Stimulated activated CD8-positive, alpha-beta memory T cell treated with anti-CD3 and anti-CD28 coated beads, Interleukin-7, amount 100 ng/mL, for 24 hours (primary cell): ENCODE measurements around the gene IQCH.

ENCODE experiments used
- DNase-seq: peaks from one replicate; pipeline ENCODE4 v3.0.0-alpha.2; 2020; ENCODE audit warnings: low read depth

IQCH gene

DNA sequence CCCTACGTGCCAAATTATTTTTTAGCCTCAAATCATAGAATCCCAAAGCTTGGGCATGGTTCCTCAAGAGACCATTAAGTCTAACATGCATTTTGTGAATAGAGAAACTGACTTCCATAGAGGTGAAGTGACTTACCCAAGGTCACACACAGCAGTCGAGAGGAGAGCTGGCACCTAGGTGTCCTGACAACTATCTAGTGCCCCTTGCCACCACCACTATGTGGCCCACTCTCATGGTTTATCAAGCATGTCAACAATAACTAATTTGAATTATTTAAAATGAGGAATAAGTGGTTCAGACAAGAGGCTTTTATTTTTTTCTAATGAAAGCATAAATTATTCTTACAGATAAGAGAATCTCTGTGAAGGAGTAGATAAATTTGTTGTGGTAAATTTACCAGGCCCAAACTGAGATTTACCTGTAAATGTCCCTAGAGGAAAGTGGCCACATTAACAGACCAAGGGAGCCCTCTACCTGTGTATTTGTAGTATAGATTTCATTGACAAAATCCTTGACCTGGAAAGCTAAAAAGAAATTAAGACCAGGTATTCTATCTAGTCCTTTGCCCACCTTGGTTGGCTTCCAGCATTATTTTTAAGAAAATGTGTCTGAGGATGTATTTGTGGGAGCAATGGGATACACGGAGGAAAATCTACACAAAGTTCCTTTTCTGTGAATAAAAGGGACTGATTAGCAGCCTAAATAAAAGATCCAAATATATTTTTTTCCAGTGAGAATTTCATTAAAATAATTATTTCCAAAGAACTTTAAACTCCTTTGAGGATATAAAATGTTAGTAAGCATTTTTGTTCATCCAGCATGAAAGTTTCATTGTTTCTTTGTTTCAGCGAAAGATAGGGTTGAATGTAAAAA, 49.1 kb downstream of the IQCH start:
- no peak for DNase-seq

DNA sequence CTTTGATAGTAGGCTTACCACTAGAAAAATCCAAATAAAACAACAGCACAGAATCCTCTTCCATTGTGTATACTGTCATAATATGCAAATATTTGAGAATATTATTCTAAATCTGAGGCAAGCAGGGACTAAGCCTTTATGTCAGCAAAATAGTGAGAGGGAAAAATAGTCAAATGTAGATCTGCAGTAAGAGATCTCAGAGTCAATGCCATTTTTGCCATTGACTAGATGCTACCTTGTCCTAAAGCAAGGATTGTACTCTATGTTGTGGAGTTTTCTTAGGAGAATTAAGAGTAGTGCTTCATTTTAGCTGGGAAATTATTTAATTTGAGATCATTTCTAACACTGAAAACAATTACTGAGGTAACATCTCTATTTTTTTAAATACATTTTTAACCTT, 50.2 kb downstream of the IQCH start:
- DNase-seq, result no peak

DNA sequence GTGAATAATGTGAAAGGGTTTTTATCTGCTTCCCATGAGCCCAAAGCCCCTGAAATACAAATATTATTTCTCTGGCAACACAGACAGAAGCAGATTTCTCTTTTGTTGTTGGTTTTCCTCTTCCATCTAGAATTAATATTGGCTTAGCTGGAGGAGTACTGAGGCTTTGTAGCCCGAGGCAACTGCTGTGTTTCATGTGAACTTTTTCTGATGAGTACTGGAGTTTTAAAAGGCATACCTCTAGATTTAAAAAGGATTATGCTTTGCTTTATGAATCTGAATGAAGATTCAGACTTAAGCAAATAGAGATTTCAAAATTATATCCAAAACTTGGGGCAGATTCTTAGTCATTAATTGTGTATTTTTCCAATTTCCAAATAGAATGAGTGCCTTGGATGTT, 50.9 kb downstream of the IQCH start:
- no peak for DNase-seq

DNA sequence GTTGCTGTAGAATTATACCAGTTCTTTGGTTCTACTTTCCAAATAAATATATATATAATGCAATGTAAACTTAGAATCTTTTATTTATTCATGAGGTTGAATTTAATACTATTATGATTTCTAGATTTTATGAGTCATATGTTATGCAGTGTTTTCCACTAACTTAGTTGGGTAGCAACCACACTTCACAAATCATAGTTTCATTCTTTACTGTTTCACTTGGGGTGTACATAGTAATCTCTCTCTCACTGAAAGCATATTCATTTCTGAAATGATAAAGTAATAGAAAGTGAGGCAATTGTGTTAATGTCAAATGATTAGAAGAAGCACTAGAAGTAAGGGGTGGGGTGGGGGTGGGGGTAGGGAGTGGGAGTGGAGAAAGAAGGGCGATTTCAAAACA, 52.6 kb downstream of the IQCH start:
- DNase-seq, result no peak

DNA sequence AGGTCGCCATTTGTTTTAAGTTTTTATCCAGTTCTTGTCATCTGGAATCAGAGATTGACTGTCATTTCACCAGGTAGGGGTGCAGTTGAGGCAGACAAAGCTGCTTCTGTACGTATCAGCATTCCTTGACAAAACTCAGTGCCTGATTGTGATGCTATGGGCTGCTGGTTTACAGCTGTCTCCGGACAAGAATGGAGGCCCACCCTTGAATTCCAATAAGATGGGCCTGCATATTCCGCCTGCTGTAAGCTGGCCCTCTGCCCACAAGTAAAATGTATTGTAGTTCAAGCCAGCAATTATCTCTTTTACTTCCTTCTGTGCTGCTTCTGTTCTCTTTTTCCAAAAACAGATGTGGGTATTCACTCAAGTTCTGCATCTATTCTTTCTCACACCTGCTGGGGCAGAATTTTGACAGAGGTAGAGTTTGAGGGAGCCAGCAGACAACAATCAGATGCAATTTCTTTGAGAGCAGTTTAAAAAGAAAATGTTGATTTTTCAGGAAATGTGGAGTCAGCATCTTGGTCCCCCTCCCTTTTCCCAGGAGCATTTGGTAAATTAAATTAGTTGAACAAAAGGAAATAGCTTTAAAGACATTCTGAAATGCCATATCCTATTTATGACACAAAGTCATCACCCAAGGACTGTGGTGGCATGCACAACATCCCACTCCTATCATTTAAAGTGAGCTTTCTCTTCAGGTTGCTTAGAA, 53.5 kb downstream of the IQCH start:
- DNase-seq, result no peak

DNA sequence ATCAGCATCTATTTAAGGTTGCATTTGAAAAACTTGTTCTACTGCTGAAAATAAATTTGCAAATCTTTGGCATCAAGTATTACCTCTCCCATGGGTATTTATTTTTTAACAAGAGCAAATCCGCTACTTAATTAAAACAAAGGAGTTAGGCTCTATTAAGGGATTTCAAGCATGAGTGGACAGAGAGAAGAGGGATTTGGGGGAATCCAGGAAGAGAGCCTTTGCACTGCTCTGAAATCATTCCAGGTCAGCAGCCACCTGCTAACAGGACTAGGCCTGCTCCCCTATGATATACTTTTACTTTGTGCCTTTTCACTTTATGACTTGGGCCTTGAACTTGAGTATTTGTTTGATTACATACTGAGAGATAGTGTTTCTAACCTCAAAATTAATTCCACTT, 57.1 kb downstream of the IQCH start:
- no peak for DNase-seq

DNA sequence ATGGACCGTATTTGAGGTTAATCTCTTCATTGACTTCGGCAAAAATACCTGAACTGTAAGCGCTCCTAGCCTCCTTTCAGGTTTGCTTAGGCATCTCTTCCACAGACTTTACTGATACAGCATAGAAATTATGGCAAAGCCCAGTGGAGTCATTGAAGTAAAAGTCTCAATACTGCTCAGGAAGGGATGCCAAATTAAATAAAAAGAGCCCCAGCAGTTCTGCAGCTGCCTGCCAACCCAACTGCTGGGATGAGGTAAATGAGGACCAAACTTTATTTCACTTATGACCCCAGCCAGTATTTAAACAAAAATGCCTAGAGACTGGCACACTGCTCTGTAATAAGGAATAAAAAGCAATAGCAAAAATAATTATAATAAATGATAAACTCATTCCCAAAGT, 65.4 kb downstream of the IQCH start:
- no peak for DNase-seq

DNA sequence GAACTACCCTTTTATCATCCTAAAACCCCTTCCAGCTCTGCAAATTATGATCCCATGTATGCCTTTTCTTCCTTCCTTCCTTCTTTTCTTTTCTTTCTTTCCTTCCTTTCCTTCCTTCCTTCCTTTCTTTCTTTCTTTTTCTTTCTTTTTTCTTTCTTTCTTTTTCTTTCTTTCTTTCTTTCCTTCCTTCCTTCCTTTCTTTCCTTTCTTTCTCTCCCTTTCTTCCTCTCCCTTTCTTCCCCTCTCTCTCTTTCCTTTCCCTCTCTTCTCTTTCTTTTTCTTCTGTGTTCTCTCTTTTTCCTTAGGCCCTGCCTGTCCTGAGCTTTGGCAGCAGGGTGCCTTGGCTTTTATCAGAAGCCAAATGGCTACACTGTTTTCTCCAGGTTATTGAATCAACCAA, 66.8 kb downstream of the IQCH start:
- no peak for DNase-seq

DNA sequence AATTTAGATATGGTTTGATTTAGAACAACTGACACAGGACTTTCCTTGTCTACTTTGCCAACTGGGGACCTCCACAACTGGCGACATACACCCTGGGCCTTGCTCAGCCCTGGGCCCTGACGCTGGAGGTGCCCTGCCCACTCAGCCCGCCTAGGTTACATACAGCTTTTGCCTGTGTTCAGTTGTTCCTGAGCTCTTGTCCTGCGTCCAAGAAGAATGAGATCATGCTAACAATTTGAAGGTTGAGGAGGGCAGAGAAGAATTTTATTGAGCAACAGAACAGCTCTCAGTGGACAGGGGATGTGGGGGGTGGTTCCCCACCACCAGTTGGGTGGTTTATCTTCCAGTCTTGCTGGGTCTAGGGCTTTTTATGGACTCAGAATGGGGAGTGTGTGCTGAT, 67.9 kb downstream of the IQCH start:
- no peak for DNase-seq

DNA sequence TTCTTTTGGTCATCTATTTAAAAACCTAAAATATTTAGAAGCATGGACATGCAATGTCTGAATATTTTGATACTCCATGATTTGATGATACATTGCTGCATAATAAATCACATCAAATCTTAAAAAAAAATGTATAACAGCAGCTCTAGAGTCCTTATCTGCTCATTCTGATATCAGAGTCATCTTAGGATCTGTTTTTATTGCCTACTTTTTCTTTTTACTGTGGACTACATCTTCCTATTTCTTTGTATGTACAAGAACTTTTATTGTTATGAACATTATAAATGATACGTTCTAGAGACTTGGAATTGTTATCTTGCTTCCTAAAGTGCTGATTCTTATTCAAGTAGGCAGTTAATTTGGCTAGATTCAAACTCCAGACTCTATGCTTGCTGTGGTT, 72.7 kb downstream of the IQCH start:
- DNase-seq, result no peak

DNA sequence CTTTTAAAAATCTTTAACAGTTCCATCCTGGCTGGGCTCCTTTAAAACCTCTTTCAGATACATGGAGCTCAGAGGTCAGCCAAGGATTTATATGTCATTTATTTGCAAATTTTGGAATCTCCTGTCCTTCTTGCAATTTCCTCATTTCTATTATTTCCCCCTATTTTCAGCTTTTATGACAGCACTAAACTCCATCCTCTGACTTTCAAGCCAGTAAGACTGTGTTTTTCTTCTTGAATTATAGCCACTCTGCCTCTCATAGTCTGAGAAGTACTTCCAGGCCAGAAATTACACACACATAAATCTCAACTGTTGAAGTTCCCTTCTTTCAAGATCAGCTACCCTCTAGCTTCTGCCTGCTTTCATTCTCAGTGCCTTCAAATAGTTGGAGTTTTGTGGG, 73.2 kb downstream of the IQCH start:
- DNase-seq, result no peak

DNA sequence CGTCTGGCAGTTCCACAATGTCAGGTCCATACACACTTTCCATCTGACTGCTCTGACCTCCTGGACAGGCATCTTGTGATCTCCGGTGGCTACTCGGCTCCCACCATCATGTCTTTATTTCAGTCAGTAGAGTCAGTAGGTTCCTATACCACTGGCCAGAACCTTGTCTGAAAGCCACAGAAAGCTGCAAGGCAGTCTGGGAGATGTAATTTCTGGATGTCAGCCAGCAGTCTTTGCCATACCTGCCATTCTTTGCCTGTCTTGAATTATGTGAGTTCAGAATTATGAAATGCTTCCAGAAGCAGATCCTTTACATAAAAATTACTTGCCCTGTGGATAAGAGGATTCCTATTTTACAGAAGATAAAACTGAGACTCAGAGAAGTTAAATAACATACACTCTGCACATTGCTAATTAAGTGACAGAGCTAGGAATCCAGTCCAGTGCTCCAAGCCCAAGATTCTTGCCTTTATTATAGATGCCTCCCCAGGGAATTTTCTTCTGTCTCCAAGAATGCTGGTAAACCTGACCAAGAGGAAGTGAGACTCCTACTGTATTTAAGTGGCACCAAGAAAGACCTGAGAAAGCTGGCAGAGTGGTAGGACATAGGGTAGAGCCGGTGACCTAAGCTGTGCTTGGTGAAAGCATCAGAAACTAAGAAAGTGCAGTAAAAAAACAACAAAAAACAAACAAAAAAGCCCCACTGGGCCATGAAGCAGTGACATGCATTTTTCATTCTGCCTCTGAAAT, 75.6 kb downstream of the IQCH start:
- DNase-seq, result no peak

DNA sequence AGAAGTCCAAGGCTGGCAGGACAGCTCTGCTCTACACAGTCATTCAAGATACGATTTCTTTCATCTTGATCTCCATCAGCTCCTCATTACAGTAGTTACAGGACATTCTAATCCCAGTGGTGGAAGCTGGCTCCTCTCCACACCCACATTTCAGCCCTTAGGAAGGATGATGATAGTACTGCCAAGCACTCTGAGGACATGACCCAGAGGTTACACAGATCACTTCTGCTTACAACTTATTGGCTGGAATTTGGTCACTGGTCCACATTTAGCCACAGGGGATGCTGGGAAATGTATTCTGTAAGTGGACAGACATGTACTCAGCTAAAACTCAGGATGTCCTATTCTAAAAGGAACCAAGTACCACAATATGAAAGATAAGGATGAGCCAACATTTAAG, 77.1 kb downstream of the IQCH start:
- DNase-seq, result no peak

DNA sequence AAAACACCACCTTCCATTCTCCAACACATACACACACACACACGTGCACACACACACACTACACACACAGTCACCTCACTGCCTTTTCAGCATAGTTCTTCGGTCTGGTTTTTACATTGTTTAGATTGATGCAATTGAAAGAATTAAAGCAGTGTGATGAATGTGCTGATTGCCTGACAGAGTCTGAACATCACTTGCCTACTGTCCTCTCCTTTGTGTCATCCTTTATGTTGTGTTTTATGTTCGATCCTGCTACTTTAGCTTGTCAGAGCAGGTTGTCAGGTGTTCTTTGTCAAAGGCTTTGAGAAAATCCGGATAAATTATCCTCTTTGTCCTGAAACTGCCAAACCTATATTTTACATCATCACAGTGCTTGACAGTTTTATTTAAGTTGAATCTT, 80.4 kb downstream of the IQCH start:
- no peak for DNase-seq

DNA sequence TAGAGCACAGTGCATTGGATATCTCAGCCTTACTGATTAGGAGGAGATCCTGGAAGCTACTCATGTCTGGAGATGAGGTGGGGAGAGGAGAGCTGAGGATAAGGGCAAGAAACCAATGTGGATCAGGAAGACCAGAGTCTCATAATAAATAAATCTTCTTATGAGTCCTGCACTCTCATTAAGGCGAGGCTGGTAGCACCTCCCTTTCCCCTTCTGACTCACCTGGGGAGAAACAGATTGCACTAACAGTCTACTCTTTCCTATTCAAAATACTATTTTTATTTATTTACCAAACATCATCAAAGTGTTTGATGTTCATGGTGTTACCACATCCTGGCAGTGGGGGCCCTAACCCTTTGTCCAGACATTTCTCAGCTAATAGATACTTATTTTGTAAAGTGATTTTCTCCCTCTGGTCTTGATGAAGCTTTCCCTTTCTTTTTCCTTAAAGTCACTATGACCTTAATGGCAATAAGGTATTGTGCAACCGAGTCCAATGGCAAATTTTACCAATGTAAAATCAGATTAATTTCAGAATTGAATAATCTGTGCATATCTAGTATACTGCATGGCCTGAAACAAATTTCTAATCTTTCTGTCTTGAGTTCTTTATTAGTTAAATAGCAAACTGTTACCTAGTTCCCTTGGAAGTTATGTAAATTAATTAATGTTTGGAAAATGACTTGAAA, 81.1 kb downstream of the IQCH start:
- DNase-seq, result no peak

DNA sequence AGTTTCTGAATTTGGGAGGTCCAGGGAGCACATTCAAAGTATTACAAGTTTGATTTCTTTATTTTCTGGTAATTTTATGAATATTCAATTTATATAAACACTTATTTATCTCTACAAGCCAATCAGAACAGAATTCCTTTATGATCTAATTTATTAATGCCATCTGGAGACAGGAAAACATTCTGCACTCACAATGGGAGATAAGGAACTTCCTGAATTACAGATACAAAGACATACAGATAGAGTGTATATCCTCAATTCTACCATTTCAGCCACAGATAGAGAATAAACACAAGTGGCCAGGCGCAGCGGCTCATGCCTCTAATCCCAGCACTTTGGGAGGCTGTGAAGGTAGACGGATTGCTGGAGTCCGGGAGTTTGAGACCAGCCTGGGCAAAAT, 86.0 kb downstream of the IQCH start:
- DNase-seq, result no peak

DNA sequence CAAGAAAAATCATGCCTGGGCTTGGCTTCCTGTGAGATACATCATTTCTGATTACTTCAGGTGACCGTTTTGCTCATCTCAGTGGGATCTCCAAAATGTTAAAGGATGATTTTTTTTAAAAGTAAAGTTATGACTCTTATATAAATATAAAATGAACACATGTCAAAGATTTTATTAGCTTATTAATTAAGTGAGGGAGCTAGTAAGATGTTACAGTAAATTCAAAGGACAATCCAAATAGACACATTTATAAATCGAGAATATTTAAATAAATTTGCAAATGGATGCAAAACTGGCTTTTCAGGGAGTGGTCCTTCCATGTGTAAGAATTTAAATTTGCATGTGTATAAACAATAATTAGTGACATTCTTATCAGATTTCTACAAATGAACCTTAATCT, 87.0 kb downstream of the IQCH start:
- DNase-seq, result no peak

DNA sequence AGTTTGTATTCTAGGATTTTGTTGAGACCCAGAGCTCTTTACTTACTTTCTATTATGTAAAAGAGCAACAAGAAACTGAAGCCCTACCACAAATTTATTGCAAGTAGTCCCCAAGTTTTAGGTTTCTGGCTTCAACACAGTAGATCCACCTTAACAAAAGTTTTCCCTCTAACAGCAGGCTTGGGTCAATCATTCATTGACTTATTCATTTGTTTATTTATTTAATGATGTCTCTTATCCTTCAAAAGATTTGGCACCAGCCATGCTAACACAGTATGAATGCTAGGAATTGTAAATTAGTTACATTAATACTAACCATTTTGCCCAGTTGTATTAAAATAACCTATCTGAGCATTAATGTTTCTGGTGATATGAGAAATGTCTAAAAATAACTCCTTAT, 88.6 kb downstream of the IQCH start:
- DNase-seq, result no peak

DNA sequence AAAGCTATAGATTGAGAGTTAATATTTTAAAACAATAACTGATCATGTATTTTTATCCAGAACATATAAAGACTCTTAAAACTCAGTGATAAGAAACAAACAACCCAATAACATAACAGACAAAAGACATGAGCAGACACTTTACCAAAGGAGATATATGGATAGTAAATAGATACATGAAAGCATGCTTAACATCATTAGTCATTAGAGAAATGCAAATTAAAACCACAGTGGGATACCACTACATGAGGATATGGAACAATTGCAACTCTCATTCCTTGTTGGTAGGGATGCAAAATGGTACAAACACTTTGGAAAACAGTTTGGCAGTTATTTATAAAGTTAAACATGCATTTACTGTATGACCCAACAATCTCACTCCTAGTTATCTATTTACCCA, 95.0 kb downstream of the IQCH start:
- DNase-seq, result no peak

DNA sequence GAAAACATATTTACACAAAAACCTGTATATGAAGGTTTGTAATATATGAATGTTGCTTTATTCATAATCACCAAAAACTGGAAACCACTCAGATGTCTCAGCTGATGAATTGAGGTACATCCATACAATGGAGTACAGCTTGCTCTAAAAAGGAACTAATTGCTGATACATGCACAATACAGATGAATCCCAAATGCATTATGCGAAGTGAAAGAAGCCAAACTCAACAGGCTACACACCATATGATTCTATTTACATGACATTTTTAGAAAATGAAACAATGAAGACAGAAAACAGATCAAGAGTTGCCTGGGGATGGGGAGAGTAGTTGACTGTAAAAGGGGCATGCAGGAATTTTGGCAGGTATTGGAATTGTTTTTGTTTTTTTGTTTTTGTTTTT, 95.5 kb downstream of the IQCH start:
- no peak for DNase-seq

DNA sequence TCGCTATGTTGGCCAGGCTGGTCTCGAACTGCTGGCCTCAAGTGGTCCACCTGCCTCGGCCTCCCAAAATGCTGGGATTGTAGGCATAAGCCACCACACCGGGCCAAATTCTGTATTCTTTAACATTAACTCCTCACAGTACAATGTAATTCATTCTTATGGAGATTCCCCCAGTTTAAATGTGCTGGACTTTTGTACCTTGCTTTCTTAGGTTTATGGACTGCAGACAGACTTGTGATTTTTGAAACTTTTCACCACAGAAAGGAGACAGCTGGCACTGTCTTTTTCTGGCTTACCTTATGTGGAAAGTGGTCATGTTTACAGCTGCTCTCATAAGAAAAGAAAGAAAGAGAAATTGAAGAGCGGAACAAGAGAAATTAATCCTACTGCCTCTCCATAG, 103.8 kb downstream of the IQCH start:
- no peak for DNase-seq

DNA sequence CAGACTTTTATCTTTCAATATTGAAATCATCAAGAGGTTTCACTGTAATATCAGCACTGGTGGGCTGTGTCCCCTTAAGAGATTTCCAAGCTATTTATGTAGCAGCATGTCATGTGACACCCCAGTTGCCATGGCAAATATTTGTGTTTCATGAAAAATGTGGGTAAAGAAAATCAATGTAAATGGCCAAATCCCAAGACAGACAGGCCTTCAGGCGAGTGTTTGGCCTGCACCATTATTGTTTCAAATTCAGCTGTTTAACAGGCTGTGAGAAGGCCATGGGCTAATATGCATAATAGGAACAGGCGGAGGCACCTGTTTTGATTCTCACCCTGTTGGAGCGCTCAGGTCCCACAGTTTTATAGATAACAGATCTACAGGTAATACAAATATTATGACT, 104.2 kb downstream of the IQCH start:
- no peak for DNase-seq
